Measurements from ENCODE around the gene TRAPPC3. TPM values are rescaled to one million over a fixed set of nuclear protein-coding genes. Genes with fewer than 3 reads are reported as not detected.
A peak's percentile ranks its signal among the peaks of the same experiment; 100 is the strongest.

Gene TRAPPC3
- total and polyA plus RNA-seq, 7 donors, result 34.8 to 91.8 (median 43.8) TPM

DNA sequence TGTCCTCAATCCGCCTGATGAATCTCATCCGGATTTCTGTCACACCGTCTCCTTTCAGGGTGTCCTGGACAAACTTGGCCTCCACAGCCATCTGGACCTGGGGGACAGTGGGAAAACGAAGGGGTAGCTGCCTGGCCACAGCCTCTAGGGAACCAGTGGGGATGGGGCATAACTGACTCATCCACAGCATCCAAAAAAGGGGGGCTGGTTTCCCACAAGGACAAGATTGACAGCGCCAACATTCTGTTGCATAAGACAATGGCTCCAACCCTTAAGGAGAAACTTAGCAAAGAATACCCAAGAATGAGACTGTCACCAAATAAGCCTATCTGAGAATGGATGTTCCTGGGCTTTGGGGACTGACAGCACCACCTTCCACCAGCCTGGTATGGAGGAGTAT is 12.1 kb downstream of the TRAPPC3 start:
- TF ChIP-seq, protein P1, sequence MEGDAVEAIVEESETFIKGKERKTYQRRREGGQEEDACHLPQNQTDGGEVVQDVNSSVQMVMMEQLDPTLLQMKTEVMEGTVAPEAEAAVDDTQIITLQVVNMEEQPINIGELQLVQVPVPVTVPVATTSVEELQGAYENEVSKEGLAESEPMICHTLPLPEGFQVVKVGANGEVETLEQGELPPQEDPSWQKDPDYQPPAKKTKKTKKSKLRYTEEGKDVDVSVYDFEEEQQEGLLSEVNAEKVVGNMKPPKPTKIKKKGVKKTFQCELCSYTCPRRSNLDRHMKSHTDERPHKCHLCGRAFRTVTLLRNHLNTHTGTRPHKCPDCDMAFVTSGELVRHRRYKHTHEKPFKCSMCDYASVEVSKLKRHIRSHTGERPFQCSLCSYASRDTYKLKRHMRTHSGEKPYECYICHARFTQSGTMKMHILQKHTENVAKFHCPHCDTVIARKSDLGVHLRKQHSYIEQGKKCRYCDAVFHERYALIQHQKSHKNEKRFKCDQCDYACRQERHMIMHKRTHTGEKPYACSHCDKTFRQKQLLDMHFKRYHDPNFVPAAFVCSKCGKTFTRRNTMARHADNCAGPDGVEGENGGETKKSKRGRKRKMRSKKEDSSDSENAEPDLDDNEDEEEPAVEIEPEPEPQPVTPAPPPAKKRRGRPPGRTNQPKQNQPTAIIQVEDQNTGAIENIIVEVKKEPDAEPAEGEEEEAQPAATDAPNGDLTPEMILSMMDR (IDR thresholded peaks at IDR 0.05), result no peak
- H3K9me3 ChIP-seq, result no peaks in the 10 kb centered on the region
- ATAC-seq, result peak in 1 of 4 donors; percentile 21
- peaks cover 2 to 40% of the 10 kb centered on the region in 2 donors for H3K36me3 ChIP-seq (ENCODE audit: insufficient read depth in 1 of 2, low read depth in 1 of 2)
- H3K27ac ChIP-seq, result peak overlapping the region; percentile 82
- H3K4me1 ChIP-seq, result peaks cover 42% of the 10 kb centered on the region
- H3K4me3 ChIP-seq, result no peak overlapping the region
- DNase-seq, result no peak
- no peaks in the 10 kb centered on the region for H3K27me3 ChIP-seq (ENCODE audit: insufficient read depth in 3 of 3, low read length in 2 of 3)
- intact Hi-C loops (cut with DNase I), result loop anchor here in 1 of 2 donors (5.0 kb wide), 1 partner anchor 40 kb away; no protein-coding TSS in a partner anchor
- WGBS, 3 donors, result 57 to 65% (median 62%) methylated on average over 5 of the region's 5 CpGs

DNA sequence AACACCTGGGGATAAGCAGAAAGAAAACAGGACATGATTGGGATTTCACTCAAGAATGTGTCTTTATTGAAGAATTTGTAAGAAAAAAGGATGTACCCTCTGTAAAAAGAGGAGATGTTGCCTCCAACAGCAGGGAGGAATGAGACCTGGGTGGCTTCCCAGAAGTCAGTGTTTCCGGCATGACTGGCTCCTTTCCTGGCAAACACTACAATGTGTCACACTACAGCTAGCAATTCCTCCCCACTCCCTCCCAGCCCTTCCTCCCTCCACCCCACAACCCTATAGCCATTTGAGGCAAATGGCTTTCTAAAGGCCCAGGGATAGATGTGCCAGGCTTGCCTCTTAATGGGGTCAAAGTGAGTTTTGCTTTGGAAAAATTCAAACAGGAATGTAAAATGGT is 12.8 kb downstream of the TRAPPC3 start:
- DNase-seq, result peak in 1 of 2 donors; percentile 54

DNA sequence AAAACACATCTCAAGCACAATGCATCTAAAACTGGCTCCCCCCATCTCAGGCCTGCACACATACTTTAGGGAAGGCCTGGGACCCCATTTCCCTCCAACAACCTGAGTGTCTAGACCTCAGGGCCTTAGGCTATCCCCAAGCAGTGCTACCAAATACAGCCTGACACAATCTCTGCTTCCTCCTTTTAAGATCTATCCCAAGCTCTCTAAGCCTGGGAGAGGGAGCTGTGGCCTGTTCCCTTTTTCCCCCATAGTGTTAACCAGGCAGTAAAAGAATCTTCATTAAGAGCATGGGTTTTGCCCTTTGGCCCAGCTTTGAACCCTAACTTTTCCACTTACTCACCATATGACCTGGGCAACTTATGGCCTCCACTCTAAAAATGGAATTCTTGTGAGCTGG is 13.5 kb downstream of the TRAPPC3 start:
- intact Hi-C loops (cut with DNase I), result loop anchor here (2.0 to 5.0 kb wide), 2 partner anchors 37 to 38 kb away; no protein-coding TSS in a partner anchor
- Histone ChIP-seq H3K9me3 (no peaks in the 10 kb centered on the region), H3K36me3 (ENCODE audit: insufficient read depth in 1 of 2, low read depth in 1 of 2) (peaks cover 2 to 40% of the 10 kb centered on the region in 2 donors), H3K27me3 (ENCODE audit: insufficient read depth in 3 of 3, low read length in 2 of 3) (no peaks in the 10 kb centered on the region), H3K27ac (peak overlapping the region; percentile 82), H3K4me1 (peaks cover 37% of the 10 kb centered on the region), H3K4me3 (no peak overlapping the region)
- ATAC-seq (peak in 1 of 4 donors; percentile 5), DNase-seq (no peak)
- TF ChIP-seq, protein P1 (IDR thresholded peaks at IDR 0.05), result no peak

More for the DNA sequence above, 12.8 kb downstream of the TRAPPC3 start:
- whole genome bisulfite sequencing, 3 donors, result 17 to 48% (median 24%) methylated on average over 1 of the region's 1 CpG
- peak; percentile 85 to 91 (median 89) for ATAC-seq
- intact Hi-C loops (cut with DNase I), result loop anchor here in 1 of 2 donors (5.0 kb wide), 1 partner anchor 39 kb away; no protein-coding TSS in a partner anchor
- peaks cover 37% of the 10 kb centered on the region for H3K4me1 ChIP-seq
- H3K27ac ChIP-seq, result peak overlapping the region; percentile 82
- no peaks in the 10 kb centered on the region for H3K9me3 ChIP-seq
- H3K36me3 ChIP-seq (ENCODE audit: insufficient read depth in 1 of 2, low read depth in 1 of 2), result peaks cover 2 to 40% of the 10 kb centered on the region in 2 donors
- TF ChIP-seq, protein P1 (IDR thresholded peaks at IDR 0.05), result no peak
- H3K27me3 ChIP-seq (ENCODE audit: insufficient read depth in 3 of 3, low read length in 2 of 3), result no peaks in the 10 kb centered on the region
- H3K4me3 ChIP-seq, result no peak overlapping the region

DNA sequence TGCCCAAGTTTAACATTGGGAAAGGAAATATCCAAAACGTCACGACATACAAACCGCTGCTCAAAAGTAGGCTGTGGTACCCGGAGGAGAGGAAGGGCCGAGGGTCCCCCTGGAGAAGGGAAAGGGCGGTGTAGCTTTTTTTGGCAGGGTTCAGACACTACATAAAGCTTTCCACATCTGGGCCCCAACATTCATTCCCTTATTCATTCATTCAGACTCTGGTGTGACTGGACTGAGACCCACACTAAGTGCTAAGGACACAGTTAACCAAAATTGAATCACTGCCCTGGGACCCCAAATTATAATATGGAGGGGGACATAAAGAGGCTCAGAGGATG is 14.0 kb downstream of the TRAPPC3 start:
- no peak overlapping the region for H3K4me3 ChIP-seq
- peaks cover 32% of the 10 kb centered on the region for H3K4me1 ChIP-seq
- H3K27ac ChIP-seq, result peak overlapping the region; percentile 82
- WGBS, 3 donors, result 53 to 60% (median 56%) methylated on average over 6 of the region's 6 CpGs
- ATAC-seq (no peak), DNase-seq (no peak)
- H3K36me3 ChIP-seq (ENCODE audit: insufficient read depth in 1 of 2, low read depth in 1 of 2), result peaks cover 2 to 40% of the 10 kb centered on the region in 2 donors
- no peaks in the 10 kb centered on the region for H3K9me3 ChIP-seq
- no peaks in the 10 kb centered on the region for H3K27me3 ChIP-seq (ENCODE audit: insufficient read depth in 3 of 3, low read length in 2 of 3)
- TF ChIP-seq, protein P1 (IDR thresholded peaks at IDR 0.05), result no peak
- intact Hi-C loops (cut with DNase I), result loop anchor here (2.0 to 5.0 kb wide), 2 partner anchors 36 to 38 kb away; no protein-coding TSS in a partner anchor
